Kidney epithelial cell (primary cell): ENCODE results near the gene SEPTIN5. TPM values are rescaled to one million over a fixed set of nuclear protein-coding genes. Genes with fewer than 3 reads are reported as not detected.

Source experiments
- DNase-seq: peaks from one replicate; pipeline ENCODE4 v3.0.0-alpha.2; 2010; ENCODE audit warnings: low read depth
- H3K27me3 ChIP-seq: 2 replicates; pipeline ENCODE4 v1.6.0; 2011; ENCODE audit warnings: low read length; ENCODE audit not compliant: control insufficient read depth, insufficient read depth
- H3K36me3 ChIP-seq: 2 replicates; pipeline ENCODE4 v1.5.1; 2011; ENCODE audit warnings: low read length; ENCODE audit not compliant: control insufficient read depth, insufficient read depth
- H3K4me3 ChIP-seq: 2 replicates; pipeline ENCODE4 v1.5.1; 2011; ENCODE audit warnings: low read depth, mild to moderate bottlenecking, control low read depth, low read length
- total RNA-seq: library from RNA; depleted of rRNA; stranded (reverse); fragments of >200 nt; gene quantifications from 2 replicates; pipeline ENCODE4 v1.2.3, GENCODE V29; 2015
- TF ChIP-seq, protein P1 (sequence below): IDR thresholded peaks from 2 replicates; pipeline ENCODE4 v1.5.1; 2011; ENCODE audit warnings: mild to moderate bottlenecking, moderate library complexity, low read length, control low read depth, inconsistent platforms; ENCODE audit not compliant: insufficient read depth, poor library complexity, severe bottlenecking

The SEPTIN5 gene
- total RNA-seq, 1 donor from 2014 or later: 10.1 TPM

DNA sequence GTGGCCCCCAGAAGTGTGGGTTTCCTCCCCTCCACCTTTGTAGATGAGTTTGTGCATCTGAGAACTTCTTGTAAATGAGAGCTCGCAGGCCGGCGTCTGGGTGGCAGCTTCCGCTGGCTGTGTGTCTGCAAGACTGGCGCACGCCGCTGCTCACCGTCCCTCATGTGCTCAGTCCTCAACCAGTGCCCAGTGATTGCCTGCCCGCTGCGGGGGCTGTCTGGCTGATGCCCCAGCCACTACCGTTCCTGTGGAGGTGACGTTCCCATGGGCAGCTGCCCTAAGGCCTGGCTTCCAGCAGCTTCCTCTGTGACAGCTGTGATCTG lies 55.1 kb downstream of the SEPTIN5 start:
- H3K4me3 ChIP-seq: no peak overlapping the region
- H3K27me3 ChIP-seq: peaks cover 81% of the 10 kb centered on the region
- no peaks in the 10 kb centered on the region for H3K36me3 ChIP-seq
- no peak for DNase-seq
- TF ChIP-seq, protein P1, sequence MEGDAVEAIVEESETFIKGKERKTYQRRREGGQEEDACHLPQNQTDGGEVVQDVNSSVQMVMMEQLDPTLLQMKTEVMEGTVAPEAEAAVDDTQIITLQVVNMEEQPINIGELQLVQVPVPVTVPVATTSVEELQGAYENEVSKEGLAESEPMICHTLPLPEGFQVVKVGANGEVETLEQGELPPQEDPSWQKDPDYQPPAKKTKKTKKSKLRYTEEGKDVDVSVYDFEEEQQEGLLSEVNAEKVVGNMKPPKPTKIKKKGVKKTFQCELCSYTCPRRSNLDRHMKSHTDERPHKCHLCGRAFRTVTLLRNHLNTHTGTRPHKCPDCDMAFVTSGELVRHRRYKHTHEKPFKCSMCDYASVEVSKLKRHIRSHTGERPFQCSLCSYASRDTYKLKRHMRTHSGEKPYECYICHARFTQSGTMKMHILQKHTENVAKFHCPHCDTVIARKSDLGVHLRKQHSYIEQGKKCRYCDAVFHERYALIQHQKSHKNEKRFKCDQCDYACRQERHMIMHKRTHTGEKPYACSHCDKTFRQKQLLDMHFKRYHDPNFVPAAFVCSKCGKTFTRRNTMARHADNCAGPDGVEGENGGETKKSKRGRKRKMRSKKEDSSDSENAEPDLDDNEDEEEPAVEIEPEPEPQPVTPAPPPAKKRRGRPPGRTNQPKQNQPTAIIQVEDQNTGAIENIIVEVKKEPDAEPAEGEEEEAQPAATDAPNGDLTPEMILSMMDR: no peak

GRCh38 chr22:19770349-19771220 lies 56.3 kb downstream of the SEPTIN5 start:
- Histone ChIP-seq H3K4me3 (no peak overlapping the region), H3K36me3 (no peaks in the 10 kb centered on the region), H3K27me3 (peaks cover 71% of the 10 kb centered on the region)
- TF ChIP-seq, protein P1: no peak
- no peak for DNase-seq

DNA sequence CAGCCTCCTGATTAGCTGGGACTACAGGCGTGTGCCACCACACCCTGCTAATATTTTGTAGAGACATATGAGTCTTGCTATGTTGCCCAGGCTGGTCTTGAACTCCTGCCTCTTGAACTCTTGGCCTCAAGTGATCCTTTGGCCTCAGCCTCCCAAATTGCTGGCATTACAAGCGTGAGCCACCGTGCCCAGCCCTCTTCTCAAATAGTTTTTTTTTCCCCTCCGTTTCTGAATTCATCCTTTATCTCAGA lies 58.0 kb downstream of the SEPTIN5 start:
- DNase-seq: no peak
- TF ChIP-seq, protein P1: no peak
- Histone ChIP-seq H3K27me3 (peaks cover 55% of the 10 kb centered on the region), H3K4me3 (no peak overlapping the region), H3K36me3 (no peaks in the 10 kb centered on the region)

Other genes starting within 250 kb of the SEPTIN5 start
- 48.9 and 50.9 TPM in 2 replicates for gene UFD1, start 235.3 kb upstream of the SEPTIN5 start, total RNA-seq
- 5.6 and 10.5 TPM in 2 replicates for gene CDC45, start 234.6 kb upstream of the SEPTIN5 start, total RNA-seq
- 1.6 and 1.7 TPM in 2 replicates for gene CLDN5, start 190.1 kb upstream of the SEPTIN5 start, total RNA-seq
- 0.50 and 1.8 TPM in 2 replicates for gene GP1BB, start 9.0 kb downstream of the SEPTIN5 start, total RNA-seq
- not detected in 2 replicates for gene TBX1, start 46.3 kb downstream of the SEPTIN5 start, total RNA-seq
- gene GNB1L, start 140.4 kb downstream of the SEPTIN5 start, total RNA-seq: 7.0 and 9.0 TPM in 2 replicates
- gene RTL10, start 140.4 kb downstream of the SEPTIN5 start, total RNA-seq: 10.9 and 12.6 TPM in 2 replicates
- gene COMT, start 227.3 kb downstream of the SEPTIN5 start, total RNA-seq: 371 and 403 TPM in 2 replicates
- gene TXNRD2, start 227.3 kb downstream of the SEPTIN5 start, total RNA-seq: 30.0 and 50.4 TPM in 2 replicates